HUDEP-2 (cell line): ENCODE results near the gene GASK1A.

ENCODE experiments used
- DNase-seq, 76 experiments: peaks; one replicate each; lab custom pipeline; 2025; ENCODE audit not compliant: unreplicated experiment in 76 of 76; lab: John Stamatoyannopoulos, UW

The GASK1A gene

DNA sequence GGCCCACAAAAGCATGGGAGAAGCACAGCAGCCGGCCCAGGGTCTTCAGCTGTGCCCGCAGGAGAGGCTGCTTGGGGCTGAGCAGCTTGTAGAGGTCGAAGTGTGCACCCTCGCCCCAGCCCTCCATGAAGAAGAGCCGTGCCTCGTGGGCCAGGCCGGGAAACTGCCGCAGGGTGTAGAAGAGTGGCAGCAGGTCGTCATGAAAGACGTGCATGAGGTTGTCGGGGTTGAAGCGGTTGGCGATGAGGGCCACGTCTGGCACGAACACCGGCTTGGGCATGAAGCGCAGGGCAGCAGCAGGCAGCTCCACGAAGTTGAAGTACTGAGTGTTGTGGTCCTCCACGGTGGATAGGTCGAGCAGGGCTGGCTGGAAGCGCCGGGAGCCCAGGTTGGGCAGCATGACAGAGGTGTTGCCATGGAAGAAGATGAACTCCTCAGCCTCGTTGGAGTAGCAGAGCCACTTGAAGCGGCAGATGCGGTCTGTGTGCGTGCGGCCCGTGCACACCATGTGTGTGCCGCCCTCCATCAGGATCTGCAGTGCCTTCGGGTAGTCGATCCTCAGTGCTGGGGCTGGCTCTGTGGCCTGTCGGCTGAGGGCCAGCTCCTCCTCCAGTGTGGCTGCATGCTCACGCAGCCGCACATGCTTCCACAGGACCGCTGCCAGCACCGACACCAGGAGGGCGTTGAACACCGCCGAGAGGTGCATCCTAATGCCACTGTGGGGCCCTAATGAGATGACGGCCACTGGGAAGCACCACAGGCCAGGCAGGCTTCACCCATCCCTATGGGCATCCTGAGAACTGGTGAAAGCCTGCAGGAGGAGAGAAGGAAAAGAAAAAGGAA, 101.8 kb downstream of the GASK1A start:
- DNase-seq, result no peak

DNA sequence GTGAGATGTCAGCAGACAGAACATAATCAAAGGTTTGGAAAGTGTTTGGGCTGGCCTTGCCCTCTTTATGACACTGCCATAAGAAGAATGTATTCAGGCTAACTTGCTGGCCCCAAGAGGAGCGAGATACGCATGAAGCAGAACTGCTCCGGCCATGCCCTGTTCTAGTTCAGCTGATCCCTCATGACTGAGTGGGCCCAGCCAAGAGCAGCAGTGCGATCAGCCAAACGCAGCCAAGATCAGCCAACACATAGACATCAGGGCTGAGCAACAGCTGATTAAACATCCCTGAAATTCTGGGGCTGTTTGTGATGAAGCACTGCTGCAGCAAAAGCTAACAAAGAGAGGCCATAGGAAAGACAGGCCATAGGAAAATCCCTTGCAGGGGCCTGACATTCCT, 102.7 kb downstream of the GASK1A start:
- no peak for DNase-seq

DNA sequence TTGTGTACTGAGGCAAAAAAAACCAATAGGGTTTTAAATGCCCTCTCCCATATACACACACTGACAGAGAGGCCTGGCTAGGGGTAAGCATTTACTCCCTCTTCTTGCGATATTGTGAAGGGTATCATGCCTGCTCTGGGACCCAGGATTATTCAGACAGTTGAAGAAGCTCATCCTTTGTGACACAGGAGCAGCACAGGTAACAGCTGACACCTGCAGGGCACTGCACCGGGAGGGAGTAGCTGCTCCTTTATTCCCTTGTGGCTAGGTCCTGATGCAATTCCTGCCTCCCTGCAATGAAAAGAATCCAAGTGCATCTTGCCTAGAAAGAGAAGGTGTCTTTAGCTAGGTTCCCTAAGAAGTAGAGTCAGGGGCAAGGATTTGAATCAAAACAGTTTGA, 103.3 kb downstream of the GASK1A start:
- no peak for DNase-seq

DNA sequence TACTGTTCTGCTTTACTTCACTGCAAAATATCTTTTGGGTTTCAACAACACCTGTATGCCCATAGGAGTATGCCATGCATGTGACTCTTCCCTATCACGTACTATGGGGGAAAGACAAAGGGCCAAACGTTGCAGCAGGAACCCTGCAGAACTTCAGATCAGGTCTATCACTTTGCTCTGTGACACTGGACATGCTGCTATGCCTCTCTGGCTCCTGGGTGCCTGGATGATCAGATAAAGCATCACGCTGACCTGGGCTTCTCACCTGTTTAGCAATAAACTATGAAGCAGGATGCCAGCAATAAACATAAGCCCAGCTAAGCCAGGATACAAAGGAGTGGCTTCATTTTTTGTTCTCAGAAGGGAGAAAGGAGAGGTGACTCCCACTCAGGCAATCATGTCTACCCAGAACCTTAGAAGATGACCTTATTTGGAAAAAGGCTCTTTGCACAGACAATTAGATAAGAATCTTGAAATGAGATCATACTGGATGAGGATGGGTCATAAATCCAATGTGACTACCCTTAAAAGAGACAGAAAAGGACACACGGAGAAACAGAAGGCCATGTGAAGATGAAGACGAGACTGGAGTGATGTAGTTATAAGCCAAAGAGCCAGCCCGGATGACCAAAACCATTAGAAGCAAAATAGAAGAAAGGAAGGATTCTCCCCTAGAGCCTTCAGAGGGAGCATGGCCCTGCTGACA, 107.5 kb downstream of the GASK1A start:
- no peak for DNase-seq

DNA sequence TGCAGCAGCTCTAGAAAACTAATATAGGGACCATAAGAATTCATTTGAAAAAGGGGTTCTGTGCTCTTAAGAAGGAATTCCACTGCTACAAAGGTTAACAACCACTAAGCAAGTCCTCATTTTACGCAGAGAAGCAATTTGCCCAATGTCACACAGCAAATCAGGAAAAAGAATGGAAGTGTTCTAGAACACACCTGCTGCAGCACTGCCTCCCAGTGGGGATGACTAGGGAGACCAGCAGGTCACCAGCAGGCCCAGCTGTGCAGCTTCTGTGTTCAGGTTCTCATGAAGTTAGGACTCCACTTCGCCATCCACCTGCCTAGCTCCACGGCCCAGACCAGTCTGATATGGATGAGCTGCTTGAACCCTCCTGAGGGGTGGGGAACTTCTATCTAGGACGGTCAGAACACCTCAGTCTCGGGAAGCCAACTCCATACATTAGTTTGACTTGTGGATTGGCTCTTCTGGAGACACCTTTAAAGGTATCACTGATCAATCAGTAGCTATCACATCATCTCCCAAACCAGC, 108.2 kb downstream of the GASK1A start:
- DNase-seq, result no peak

DNA sequence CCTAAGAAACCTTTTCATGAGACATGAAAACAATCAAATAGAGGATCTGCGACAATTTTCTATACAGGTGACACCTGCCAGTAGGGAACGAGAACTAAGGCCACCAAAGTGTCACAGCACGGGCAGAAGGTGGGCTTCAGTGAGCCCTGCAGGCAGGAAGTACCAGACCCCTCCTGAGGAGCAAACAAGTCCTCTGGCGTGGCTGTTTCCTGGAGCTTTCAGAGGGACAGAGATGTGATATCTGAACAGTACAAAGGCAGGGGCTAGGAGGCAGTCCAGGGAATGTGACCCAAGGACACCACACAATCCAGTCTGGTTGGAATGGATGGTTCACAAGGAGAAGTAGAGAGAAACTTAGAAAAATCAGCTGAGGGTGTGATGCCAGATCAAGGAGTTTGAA, 110.0 kb downstream of the GASK1A start:
- DNase-seq, result no peak

DNA sequence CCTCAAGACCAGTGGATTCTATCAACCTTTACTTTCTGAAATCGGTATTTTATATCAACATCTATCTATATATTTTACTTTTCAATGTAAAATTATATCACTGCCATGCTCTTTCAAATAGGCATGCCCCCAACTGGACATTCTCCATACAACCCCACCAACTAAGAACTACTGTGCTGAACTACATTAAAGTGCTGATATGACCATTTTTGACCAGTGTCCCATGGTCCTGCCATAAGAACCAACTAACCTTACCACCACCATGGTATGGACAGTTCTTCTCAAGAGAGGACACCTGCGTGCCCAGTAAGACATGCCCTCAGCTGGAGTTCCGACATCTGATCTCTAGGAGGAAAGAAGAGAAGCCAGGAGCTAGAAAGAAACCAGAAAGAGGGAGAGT, 111.1 kb downstream of the GASK1A start:
- no peak for DNase-seq

DNA sequence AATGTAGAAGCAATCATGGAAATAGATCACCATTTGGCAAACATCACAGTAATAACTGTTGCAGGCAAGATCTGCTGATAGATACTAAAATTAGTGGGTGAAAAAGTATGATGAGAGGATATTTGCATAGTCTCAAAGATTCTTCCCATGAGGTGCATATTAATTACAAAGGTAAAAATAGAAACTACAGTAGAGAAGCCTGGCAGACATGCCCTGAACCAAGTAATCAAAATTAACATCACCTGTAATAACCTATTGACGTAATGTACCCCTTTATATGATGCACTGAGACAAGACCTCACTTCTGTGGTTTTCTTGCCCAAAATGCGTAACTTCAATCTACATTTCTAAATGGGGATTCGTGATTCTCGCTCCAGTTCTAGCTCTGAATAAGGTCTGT, 112.4 kb downstream of the GASK1A start:
- DNase-seq, result no peak

DNA sequence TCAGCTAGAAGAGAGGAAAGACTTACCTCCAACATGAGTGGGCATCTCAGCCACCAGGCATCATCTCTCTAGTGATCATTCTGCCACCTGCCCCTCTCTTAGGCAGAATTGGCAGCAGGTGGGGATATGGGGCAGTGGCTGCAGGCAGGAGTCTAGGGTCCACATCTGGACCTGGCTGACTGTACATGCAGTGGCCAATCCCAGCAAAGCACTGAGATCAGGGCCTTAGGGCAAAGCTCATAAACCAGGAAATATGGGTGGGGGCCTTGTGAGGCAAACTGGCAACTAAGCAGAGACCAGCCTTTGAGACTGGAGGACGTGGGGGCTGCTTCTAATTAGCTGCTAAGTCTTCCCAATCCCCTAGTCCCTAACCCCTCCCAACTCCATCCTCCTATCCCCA, 113.9 kb downstream of the GASK1A start:
- DNase-seq, result no peak

DNA sequence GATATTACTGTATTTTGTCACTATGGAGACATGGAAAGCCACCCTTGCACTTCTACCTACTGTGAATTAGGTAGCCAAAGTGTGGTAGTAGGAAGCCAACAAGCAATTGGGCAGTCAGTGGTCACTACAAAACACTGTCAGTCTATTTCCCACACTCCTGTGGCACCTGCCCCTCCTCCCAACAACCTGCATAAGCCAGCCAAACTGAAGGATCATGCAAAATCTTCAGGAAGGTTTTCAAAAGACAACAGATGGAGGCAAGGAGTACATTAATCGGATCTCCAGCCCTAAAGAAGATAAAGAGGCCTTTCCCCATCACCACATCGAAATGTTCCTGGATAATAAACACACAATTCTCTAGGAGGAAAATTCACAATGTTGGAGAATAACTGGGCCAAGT, 114.9 kb downstream of the GASK1A start:
- DNase-seq, result no peak

DNA sequence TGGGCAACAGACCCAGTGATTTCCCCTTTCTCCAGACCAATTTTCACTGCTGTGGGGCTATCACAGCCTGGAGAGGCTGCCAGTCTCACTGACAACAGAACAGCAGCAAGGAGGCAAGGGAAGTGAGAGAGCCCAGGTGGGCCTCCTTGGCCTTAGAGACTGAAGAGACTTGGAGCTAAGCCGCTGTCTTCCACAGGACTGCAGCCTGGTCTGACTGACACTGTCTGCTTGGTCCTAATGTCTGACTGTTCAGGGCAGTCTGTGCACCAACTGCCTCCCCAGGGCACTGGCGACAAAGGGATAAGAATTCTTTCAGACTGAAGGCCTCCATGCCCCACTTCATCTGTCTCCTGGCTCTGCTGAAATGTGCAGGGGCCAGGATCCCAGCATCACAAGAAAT, 115.3 kb downstream of the GASK1A start:
- no peak for DNase-seq

DNA sequence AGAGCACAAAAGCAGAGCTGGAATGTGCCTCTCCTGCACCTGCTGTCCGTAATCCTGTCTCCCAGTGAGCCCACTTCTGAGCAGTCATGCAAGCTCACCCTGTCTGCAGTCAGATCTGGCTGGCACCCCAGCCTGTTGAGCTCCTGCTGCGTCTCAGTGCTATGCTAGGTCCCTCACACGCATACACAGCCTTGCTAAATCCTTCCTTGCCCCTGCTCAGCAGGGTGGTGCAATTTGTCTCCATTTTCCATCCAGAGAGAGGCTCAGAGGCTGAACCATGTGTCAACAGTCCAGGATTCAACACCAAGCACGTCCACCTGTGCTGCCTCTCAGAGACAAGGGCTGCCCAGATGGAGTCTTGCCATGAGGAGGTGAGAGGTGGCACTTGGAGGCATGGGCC, 115.7 kb downstream of the GASK1A start:
- no peak for DNase-seq

DNA sequence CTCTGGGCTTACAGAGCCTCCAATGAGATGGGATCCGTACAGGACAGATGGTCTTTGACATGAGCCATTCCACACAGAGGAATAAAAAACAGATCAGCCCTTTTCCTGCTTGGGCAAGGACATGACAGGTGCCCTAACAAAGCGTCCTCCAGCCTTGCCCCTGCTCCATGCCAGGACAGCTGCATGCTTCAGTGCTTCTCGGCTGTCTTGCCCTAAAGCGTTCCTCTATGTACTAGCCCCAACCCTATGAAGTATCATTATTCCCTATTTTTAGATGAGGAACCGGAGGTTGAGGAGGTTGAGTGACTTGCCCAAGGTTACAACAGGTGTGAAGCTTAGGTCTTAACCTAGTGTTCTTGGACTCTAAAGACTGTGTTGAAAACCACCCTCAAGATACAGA, 116.3 kb downstream of the GASK1A start:
- no peak for DNase-seq

DNA sequence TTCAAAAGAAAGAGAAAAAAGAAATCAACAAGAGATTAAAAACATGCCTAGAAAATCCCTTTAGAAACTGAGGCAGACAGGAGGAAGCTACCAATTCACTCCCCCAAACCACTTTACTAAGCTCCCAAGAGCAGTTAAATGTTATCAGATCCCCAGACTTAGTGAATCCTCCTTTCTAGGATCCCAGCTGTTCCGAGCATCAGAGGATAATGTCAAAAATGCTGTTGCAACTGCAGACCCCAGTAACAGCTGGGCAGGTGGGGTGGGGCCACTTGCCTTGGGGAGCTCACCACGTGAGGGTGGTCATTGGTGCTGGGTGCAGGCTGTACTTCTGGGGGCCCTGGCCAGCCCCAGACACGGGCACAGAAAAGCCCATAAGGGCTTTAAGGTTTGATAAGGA, 117.7 kb downstream of the GASK1A start:
- DNase-seq, result no peak

DNA sequence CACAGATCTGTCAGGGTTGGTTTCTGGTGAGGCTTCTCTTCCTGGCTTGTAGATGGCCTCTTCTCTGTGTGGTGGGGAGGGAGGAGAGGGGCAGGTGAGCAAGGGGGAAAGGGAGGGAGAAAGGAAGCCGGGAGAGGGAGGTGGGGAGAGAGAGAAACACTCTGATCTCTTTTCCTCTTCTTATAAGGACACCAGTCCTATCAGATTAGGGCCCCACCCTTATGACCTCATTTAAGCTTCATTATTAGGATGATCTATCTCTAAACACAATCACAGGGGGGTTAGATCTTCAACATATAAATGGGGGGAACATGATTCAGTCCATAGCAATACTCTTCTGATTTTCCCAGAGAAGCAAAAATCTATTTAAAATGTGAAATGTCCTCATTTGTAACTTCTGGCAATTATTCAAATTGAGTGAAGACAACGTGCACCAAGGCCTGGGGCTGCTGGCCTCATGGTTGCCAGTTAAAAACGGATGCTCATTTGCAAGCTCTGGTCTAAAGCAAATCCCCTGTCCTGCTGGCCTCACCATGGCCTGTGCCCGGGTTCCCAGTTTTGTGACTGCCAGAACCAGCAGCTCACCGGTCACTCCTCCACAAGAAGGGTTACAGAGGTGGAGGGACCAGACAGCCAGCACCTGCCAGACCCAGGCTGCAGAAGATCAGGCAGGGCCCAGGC, 118.4 kb downstream of the GASK1A start:
- DNase-seq, result no peak

DNA sequence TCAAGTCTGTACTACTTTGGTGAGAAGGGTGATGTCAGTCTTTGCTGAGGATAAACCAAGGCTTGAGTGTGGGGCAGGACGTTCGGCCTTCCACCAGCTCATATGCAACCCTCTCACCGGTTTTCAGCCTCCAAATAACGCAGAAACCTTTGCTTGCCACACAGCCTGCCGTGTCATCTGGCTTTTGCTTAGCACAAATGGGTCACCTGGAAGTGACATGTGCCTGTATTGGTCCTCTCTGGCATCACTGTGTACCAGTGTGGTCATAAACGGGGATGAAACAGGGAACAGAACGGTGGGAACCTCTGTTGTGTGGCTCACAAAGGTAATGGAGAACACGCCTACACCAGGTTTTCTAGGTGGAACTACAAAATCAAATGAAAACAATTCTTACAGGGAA, 119.7 kb downstream of the GASK1A start:
- no peak for DNase-seq

DNA sequence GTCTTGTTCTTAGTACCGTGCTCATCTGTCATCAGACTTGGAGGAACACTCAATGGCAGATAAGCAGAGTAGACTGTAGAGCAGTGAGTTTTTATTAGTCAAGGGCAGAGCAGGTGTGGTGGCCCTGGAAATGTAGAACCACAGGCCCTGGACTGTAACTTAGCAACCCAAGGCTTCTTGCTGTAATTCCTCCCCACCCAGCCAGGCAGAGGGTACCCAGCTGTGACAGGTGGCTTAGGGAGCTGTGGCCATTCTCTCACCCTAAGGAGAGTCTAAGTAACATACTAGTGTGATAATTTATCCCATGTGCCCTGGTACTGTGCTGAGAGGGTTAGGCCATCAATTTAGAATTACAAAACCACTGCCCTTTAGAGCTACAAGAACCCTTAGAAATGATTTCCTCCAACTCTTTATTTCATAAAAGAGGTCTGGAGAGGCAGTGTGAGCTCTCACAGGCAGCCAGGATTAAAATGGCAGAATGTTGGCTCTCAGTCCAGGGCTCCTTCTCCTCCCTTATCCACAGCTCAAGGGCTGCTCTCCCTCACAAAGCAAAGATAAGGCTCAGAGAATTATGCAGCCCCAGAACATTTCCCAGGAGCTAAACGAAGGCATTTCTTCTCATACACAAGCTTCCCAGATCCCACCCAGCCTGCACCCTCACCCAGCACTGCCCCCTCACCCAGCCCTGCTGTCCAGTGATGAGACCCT, 123.8 kb downstream of the GASK1A start:
- peak in 4 of 76 experiments; percentile 2 to 12 (median 3) for DNase-seq

DNA sequence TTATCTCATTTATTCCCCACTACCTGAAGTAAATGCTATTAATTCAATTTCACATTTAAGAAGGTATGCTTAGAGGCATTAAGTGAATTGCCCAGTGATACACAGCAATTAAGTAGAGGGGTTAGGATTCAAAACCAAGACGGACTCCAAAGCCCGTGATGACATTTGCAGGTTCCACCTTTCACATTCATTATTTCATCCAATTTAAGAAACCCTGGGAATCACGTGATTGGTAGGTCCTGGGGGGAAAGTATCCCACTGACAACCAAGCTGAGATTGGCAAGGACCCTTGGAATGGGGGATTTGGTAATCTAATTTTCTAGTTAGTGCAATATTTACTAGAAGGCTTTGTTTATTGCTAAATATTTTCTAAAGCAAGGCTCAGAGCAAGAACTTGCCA, 124.9 kb downstream of the GASK1A start:
- DNase-seq, result no peak

DNA sequence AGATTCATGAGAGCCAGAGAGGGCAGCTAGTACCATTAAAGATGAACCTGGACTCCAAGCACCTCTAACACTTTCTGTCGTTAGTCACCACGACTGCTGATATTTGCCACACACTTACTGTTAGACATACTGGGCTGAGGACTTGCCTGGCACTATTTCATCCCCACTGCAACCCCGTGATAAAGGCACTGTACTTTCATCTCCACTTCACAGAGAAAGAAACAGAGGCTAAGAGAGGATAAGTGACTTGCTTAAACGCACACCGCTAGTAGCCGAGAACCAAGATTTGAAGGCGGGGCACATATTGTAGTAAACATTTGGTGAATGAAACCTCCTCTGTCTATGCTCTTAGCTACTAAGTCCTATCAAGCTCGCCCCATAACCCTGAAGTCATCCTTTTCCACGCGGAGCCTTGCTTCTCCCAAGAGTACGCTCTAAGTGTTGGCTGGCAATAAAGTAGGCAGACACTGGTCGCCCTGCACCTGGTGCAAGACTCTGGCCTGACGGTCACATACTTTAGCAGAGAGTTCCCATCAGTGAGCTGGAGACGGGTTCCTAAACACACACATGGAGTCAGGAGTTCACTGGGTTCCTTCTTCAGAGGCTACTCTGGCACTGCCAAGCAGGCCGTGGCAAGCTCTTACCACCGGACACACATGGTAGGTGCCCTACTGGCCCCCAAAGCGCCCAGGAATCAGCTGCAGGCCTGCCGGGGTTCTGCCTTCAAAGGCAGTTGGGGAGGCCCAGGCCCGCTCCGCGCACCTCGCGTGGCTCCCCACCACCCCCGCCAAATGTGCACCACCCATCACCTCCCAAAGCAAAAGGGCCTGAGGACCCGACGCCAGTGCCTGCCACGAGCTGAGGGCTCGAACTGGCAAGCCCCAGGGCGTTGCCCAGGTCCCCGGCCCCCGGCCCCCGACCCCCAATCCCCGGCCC, 125.8 kb downstream of the GASK1A start:
- peak in 56 of 76 experiments; percentile 5 to 70 (median 32) for DNase-seq
